CD4-positive, alpha-beta T cell treated with Interleukin-2 at 100 ng/mL for 4 hours (primary cell): ENCODE data around the gene SLC39A3.

Experiments
- DNase-seq: peaks from one replicate; pipeline ENCODE4 v3.0.0-alpha.2; 2020; ENCODE audit warnings: low spot score

The SLC39A3 gene, protein sequence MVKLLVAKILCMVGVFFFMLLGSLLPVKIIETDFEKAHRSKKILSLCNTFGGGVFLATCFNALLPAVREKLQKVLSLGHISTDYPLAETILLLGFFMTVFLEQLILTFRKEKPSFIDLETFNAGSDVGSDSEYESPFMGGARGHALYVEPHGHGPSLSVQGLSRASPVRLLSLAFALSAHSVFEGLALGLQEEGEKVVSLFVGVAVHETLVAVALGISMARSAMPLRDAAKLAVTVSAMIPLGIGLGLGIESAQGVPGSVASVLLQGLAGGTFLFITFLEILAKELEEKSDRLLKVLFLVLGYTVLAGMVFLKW

DNA sequence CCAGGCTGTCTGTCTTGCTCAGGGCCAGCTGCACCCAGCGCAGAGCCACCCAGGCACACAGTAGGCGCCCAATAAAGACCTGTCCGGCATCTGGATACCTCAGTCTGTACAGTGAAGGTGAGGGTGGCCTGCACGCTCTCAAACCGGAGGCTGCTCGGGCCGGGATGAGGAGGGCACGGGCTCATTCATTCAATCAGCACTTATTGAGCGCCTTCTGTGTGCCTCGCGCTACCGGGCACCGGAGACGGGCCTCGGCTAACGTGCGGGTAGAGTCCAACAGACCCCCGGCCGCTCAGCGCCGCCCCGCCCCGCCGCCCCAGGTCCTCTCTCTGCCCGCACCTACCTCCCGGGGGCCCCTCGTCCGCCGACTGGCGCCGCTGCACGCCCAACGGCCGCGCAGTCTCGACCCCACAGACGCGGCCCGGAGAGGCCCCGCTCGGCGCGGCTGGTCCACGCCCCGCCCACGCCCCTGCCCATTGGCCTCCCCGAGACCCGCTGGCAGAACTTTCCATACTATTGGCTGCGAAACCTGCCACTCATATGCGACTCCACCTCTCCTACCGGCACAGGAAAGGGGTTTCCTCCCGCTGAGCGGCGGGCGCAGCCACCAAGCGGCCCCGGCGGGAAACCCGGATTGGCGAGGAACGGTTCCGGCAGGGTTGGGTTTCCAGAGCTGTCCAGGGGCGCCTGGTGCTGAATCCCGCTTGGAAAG, at the start of gene SLC39A3:
SLC39A3 (minus strand) TSS at position 416 of the 712 bp plus-strand sequence. CDS start 2,760 bp downstream, outside the sequence.
- peak; percentile 100 for DNase-seq

DNA sequence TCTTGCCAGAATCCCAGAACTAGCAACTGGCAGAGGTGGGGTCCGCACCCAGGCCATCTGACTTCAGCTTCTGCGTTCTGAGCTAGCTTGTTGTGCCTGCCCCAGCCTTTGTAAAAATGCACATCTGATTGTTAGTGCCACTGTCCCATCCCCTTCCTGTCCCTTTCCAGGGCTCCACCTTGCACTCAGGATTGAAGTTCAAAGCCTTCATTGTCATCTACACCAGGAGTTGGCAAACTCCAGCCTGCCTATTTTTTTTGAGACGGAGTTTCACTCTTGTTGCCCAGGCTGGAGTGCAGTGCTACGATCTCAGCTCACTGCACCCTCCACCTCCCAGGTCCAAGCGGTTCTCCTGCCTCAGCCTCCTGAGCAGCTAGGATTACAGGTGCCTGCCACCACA, 48.4 kb upstream of the SLC39A3 start:
- DNase-seq, result no peak

DNA sequence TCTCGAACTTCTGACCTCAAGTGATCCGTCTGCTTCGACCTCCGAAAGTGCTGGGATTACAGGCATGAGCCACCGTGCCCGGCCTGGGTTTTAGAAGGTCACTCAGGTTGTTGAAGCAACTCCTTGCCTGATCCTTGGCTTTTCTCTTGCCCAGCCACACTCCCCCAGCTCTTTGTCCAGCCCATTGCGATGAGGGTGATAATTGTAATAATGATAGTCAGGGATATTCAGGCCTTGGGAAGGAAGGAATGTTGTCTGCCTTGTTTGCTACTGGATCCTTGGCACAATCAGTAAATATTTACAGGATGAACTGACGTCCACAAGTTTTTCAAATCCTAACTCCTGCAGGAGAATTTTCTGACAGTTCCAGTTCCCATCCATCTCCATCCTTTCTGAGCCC, 47.3 kb upstream of the SLC39A3 start:
- DNase-seq, result no peak

DNA sequence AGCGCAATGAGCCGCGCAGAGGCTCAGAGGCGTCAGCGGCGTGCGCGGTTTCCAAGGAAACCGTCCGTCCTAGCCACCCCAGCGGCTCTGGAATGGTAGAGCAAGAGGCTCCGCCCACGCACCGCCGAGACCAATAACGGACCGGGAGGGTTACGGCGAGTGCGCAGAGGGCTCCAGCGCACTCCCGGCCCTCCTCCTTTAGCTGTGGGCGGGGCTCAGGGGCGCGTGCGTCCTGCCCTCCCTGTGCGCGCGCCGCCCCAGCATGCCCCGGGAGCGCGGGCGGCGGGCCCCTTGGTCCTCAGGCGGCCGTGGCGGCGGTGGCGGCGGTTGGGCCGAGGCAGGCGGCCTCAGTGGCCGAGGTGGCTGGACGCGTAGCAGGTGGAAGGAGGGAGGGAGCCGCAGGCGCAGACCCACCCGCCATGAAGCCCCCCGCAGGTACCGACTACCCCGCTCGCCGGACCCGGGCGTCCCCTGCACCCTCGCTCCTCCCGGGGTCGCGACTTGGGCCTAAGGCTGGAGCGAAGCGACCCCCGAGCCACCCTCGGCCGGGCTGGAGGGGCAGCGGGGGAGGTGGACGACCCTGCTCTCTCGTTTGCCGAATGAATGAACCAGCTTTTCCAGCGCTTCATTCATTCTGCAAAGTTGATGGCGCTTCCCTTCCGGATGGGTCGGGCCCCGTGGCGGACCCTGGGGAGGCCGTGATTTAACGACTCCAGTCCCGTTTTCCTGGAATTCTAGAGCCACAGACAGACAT, 45.6 kb upstream of the SLC39A3 start, which contains the start of gene THOP1:
THOP1 (plus strand) TSS at position 260 of the 754 bp plus-strand sequence; CDS start at position 420, 160 bp downstream.
- DNase-seq, result peak; percentile 98

DNA sequence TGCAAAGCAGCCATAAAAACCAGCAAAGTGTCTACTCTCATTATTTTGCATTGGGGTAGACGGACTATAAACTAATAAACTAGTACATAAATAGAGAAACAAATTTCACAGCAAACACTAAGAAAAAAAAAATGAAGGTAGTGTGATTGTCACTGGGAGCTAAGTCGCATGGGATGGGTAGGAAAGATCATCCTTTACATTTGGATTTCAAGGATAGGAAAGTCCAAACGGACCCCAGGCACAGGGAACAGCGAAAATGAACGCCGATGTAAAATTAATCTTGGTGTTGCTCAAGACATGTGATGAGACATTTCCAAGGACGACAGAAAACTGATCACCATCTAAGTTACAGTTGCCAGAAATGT, 43.9 kb upstream of the SLC39A3 start:
- no peak for DNase-seq

DNA sequence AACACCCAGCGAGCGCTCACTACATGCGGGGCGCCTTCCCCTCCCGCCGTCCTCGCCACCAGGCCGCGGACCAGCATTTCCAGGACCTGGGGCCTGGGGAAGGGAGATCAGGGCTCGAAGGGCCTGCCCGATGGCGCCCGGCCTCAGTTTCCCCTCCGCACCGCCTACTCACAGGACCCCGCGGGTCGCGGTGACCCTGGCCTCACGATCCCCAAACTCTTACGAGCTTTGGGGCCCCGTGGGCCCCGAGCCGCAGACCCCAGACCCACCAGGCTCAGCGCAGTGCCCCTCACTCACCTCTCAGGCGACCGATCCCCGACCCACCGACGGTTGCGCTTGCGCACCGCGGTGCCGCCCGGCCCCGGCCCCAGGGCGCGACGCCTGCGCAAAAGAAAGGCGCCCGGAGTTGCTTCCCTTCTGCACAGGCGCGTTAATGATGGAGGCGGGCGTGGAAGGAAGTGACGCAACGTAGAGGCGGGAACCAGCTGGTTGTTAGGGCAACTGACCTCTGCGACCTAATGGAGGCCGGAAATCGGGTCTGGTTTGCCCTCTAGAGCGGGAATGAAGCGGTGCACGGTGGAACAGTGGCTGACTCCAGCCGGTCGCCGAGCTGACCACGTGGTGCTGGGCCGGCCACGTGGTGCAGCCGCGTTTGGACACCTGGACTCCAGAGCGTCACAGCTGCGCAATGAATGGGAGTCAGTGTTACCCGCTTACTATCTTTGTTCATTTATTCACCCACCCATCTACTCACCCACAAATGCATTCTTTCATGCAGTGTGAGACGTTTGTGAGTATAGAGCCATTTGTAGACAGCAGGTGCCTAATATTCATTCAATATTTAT, 43.3 kb upstream of the SLC39A3 start, which contains the start of gene SGTA:
SGTA (minus strand) TSS at position 338 of the 845 bp plus-strand sequence. CDS start 14,205 bp downstream, outside the sequence.
- DNase-seq, result peak; percentile 97

DNA sequence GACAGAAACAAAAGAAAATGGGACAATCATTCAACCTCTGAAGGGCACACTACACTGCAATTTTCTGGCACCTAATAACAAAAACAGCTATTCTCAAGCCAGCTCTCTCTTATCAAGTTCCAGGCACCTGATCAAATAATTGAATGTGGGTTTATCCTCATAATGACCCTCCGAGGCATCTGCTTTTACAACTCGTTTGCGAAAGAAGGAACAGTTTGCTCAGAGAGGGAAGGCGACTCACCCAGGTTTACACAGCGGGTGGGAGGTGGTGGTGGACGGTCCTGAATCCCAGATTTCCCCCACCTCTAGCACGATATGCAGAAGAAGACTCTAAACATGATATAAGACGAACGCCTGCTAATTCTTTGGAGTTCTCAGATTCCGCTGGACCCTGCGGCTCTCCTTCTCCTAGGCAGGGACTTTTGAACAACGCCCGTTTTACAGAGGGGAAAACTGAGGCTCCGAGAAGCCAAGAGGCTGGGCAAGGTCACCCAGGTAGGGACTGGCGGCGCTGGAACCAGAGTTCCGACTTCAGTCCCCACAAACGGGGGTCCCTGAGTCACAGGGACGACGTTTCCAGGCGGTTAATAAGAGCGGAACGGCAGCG, 42.6 kb upstream of the SLC39A3 start:
- no peak for DNase-seq

DNA sequence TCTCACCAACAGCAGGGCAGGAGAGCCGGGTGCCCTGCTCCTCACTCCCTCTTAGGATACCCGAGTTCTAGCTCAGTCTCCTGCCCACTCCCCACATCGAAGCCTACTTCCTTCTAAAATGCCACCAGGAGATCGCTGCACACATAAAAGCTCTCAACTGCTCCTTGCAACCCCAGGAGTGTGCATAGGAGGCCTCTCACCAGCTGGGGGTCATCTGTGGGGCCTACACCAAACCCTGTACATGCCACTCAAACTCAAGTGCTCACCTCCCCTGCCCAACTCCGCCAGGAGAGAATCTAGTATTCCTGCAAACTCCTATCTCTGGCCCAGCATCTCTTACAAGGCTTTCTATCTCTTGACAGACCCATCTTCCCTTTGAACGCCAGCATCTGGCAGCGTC, 40.5 kb upstream of the SLC39A3 start:
- DNase-seq, result no peak

DNA sequence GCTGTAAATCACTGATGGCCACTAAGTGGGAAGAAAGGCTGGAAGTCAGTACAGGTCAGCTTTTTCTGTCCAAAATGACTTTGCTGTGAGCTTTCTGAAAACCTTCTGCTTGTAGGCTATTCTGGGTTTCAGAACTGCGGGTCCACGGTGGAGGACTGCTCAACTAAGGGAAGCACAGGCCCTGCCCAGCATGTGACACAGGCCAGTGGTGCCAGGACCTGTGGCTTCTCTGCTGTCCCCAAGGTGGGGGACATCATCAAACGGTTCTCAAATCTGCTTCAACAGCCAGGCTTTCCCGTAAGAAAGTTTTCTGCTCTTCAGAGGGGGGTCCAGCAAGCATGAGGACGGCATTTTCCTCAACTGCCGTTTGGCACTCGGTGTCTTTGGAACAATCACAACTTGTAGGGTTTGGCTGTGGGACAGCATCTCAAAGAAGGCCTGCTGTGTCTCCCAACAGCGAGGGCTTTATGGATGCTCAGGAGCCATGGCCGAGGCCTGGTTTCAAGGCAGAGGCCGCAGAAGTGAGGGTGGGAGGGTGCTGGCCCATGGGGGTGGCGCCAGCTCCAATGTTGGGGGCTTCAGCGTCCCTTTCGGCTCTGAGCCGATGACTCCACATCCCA, 39.4 kb upstream of the SLC39A3 start:
- DNase-seq, result no peak

DNA sequence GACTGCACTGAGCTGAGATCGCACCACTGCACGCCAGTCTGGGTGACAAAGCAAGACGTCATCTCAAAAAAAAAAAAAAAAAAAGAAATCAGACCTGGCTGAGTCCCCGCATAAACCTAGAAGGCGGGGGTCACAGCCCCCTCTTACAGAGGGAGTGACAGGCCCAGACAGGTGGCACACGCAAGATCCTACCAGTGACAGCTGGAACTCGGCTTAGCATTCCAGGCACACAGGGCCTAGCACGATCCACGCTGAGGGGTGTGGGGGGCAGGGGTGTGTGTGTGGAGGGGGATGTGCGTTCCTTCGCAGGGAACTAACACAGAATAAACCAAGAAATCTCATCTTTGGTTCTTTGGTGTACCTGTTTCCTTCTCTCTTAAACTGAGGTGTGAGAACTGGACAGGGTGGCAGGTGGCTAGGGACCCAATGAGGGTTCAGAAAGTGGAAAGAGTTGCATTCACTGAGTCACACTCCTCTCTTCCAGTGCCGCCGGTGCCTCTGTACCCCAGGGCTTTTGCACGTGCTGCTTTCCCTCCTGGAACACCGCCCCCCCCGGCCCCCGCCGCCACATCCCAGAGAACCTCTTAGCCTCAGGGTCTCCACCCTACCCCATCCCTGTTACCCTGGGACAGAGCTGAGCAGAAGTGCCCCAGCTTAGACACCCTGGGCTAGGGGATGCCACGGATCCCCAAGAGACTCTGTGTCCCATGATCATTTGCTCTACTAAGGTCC, 38.3 kb upstream of the SLC39A3 start:
- DNase-seq, result no peak

DNA sequence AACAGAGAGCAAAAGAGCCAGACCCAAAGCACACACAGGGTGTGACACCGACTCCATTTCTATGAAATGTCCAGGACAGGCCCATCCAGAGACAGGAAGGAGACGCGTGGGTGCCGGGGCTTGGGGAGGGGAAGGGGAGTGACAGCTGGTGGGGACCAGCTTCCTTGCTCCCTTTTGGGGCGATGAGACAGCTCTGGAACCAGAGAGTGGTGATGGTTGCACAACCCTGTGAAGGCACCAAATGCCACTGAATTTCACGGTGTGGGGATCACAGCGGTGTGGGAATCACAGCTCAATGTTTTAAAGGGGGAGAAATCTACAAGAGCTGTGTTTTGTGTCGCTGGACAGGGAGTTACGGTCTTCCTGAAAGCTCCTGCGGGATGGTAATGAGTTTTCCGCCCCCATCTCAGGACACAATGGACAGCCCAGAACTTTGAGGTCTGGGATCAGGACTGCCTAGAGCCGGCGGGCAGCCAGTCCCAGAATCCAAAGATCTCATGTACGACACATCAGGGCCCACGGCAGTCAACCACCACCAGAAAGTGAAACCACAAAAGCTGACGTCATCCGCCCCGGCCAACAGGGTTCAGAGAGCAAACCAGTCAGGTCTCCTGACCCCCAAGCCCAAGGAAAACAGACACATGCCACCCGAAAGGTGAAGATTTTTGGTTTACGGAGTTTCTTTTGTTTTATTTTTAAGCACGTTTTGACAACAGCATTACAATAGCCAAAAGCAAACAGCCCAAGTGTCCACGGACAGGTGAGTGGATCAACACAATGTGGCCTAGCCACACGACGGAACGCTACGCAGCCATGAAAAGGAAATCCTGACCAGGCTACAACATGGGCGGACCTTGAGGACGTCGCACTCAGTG, 36.0 kb upstream of the SLC39A3 start:
- DNase-seq, result peak; percentile 64

DNA sequence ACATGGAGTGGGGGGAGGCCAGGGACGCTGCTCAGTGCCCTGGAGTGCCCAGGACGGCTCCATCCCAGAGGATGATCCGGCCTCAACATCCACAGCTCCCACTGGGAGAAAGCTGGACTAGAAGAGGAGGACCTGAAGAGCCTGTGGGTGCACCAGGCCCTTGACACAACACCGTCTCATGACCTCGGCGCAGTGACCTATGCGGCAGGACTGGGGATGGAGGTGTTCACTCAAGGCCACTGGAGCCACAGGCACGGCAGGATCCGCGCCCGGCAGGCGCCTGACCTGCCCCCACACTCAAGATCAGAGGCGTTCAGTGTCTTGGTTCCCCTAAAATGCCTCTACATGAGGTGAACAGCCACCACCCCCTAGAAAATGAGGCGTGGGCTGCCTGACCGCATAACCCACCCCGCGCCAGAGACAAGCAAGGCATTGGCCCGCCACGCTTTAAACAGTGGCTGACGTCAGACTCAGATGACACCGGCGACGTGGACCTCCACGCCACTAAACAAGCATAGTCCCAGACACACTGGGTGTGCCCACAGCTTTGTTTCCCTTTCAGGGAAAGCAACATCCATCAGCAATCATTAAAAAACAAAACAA, 35.2 kb upstream of the SLC39A3 start:
- no peak for DNase-seq

DNA sequence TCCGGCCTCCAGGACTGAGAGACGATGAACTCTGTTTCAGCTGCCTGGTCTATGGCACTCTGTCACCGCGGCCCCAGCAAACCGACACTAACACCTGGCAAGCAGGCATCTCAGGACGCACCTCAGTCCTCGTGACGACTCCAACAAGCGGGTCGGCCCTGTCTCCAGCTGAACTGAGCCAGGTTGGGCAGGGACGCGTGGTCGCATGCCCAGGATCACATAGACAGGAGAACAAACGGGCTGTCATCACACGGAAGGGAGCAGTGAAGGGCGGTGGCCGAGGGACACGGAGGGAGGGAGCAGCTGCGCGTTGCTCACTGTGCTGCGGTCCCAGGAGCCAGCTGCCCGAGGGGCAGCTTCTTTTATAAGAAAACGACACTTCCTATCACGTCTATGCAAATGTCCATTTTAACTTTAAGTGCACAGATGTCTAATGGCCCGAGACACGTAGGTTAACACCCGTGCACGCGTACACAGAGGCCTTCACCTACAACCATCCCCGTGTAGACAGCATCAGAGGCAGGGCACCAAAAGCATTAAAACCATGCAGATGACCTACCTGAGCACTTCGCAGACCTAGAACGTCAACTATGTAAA, 34.4 kb upstream of the SLC39A3 start:
- no peak for DNase-seq

DNA sequence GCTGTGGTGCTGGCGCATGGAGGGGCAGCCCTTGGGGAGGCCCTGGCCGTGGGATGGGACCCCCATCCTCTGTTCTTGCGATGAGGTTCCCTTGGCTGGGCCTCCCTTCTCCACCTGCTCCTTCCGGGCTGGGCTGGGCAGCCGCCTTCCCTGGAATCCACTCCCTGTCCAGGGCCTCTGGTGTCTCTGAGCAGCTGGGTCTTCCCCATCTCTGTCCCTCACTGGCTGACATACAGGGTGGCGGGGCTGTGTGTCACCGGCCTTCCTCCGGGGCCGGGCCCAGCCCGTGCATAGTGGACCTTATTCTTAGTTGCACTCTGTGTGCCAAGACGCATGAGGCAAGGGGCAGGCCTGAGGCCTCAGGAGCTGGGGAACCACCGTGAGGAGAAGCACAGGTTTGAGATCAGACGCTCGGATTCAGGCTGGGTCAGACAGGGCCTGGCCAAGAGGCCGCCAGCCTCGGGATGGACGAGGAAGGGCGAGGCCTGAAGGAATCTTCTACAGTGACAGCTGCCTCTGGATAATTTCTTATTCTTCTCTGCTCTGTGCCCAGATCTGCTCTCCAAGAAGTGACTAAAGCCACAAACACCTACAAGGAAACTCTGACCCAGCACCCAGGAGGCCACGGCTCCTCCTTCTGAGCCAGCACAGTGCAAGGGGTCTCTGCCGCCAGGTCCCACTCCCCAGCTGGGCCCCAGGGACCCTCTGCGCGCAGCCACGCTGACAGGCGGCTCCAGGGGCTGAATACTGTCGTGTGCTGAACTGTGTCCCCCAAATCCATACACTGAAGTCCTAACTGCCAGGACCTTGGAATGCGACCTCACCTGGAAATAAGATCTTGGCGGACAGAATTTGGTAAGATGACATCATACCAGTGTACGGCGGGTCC, 32.2 kb upstream of the SLC39A3 start:
- DNase-seq, result no peak

DNA sequence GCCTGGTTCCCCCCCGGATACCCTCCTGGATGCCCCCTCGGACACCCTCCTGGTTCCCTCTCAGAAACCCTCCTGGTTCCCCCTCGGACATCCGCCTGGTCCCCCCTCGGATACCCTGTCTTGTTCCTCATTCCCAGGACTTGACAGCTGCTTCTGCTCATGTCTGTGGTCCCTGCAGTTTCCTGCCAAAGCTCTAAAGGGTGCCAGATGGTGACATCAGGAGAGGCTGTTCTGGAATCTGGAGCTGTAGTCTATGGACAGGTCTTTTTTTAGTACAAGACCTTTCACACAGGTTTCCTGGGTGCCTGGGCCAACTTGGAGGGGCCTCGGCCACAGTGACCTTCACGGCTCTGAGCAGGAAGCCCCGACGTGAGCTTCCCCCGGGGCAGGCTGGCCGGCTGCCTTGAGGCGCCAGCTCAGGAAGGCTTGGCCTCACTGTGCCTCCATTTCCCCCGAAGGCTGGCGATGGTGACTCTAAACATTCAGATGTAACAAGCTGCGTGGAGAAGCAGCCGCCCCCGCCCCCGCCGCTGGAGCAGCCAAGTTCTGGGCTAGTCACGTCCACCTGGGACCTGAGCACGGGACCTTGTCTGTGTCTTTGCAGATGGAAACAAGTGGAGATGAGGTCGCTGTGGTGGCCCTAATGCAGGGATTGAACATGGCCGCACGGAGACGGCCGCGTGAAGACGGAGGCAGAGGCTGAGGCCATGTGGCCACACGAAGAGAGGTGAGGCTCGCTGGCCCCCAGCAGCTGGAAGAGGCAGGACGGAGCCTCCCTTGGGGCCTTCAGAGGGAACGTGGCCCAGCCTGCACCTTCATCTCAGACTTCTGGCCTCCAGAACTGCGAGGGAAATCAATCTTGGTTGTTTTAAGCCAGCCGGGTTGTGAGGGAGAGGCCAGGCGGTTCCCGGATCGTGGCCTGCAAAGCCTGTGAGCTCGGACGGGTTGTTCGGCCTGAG, 30.5 kb upstream of the SLC39A3 start:
- no peak for DNase-seq

DNA sequence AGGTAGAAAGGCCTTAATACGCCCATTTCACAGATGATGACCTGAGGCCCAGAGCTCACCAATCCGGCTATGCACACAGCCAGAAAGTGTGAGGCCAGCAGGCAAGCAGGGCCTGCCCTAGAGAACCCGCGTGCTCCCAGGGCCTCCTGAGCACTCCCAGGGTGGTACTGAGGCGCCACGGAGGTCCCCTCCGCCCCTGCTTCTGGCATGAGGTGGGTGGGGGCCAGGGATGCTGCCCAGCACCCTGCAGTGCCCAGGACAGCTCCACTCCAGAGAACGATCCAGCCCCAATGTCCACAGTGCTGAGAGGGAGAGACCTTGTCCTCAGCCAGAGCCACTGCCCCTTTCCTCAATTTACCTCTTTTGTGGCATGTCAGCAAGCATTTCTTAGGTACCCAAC, 29.4 kb upstream of the SLC39A3 start:
- no peak for DNase-seq
